B cell (primary cell): ENCODE measurements around the gene ANKRD28. TPM values are rescaled to one million over a fixed set of nuclear protein-coding genes. Genes with fewer than 3 reads are reported as not detected.

Source experiments
- ATAC-seq: fragments of 200-7000 bp; cut with Tn5 transposase; one replicate; pipeline ENCODE4 v1.10.0; 2021; ENCODE audit warnings: low read depth, mild to moderate bottlenecking, moderate number of reproducible peaks, moderate library complexity
- CTCF ChIA-PET: fragments of 350-600 bp; sonication (Branson Sonifier 250); formaldehyde crosslinking; loops from one replicate; lab custom pipeline; 2021; ENCODE audit warnings: antibody characterized with exemption, inconsistent platforms; lab: Charles Lee
- POLR2A ChIA-PET: fragments of 350-600 bp; sonication (Branson Sonifier 250); formaldehyde crosslinking; loops from one replicate; lab custom pipeline; 2021; ENCODE audit warnings: antibody characterized with exemption; lab: Charles Lee
- DNase-seq: peaks from one replicate; pipeline ENCODE4 v3.0.0; 2013
- H2AFZ ChIP-seq: 2 replicates; pipeline ENCODE4 v1.6.1; 2012; ENCODE audit warnings: mild to moderate bottlenecking, low read depth, low read length; ENCODE audit not compliant: insufficient read depth, poor library complexity, severe bottlenecking
- H3K27ac ChIP-seq, 2 donors: 1 replicate in 1 of 2; 2 replicates in 1 of 2; pipeline ENCODE4 v1.5.1; 2012 to 2013; ENCODE audit warnings: low read length in 2 of 2, mild to moderate bottlenecking in 2 of 2, moderate library complexity in 1 of 2
- H3K27me3 ChIP-seq, 4 experiments: fragments of 200-600 bp in 1 of 4; sonication (generic) in 1 of 4; replicated peaks in 1 of 4; 1 replicate in 2 of 4; 2 replicates in 2 of 4; pipeline versions ENCODE4 v1.6.1 to v1.7.0; 2013 to 2016; ENCODE audit warnings: low read length in 3 of 4, mild to moderate bottlenecking in 2 of 4, mixed read lengths in 1 of 4, moderate library complexity in 1 of 4; ENCODE audit not compliant: insufficient read depth in 4 of 4, control insufficient read depth in 3 of 4; ENCODE audit errors: control extremely low read depth in 1 of 4
- H3K36me3 ChIP-seq, 2 experiments: replicated peaks in 1 of 2; 1 replicate in 1 of 2; 2 replicates in 1 of 2; pipeline versions ENCODE4 v1.6.1 to v1.7.1; 2013; ENCODE audit warnings: low read length in 1 of 2; ENCODE audit not compliant: insufficient read depth in 2 of 2, control insufficient read depth in 1 of 2; ENCODE audit errors: control extremely low read depth in 1 of 2, extremely low read depth in 1 of 2
- H3K4me1 ChIP-seq, 2 donors: fragments of 200-600 bp in 1 of 2; sonication (generic) in 1 of 2; 1 replicate in 1 of 2; 2 replicates in 1 of 2; pipeline versions ENCODE4 v1.5.1 to v1.6.1; 2013 to 2017; ENCODE audit warnings: low read length in 2 of 2; ENCODE audit not compliant: control insufficient read depth in 2 of 2, insufficient read depth in 2 of 2
- H3K4me2 ChIP-seq: replicated peaks from 2 replicates; pipeline ENCODE3; 2012; ENCODE audit warnings: mild to moderate bottlenecking, low read depth, low read length; ENCODE audit not compliant: poor library complexity, severe bottlenecking
- H3K4me3 ChIP-seq, 5 experiments: fragments of 200-600 bp in 1 of 5; sonication (generic) in 1 of 5; 1 replicate in 3 of 5; 2 replicates in 2 of 5; pipeline versions ENCODE4 v1.5.1 to v1.7.0; 2011 to 2016; ENCODE audit warnings: low read length in 4 of 5, mild to moderate bottlenecking in 4 of 5, low read depth in 2 of 5, control low read depth in 1 of 5, moderate library complexity in 1 of 5; ENCODE audit not compliant: insufficient read depth in 1 of 5; ENCODE audit errors: control extremely low read depth in 1 of 5, extremely low read depth in 1 of 5
- H3K79me2 ChIP-seq: fragments of 200-600 bp; sonication (generic); one replicate; pipeline ENCODE4 v1.6.0; 2016; ENCODE audit warnings: low read length; ENCODE audit not compliant: control insufficient read depth, insufficient read depth
- H3K9ac ChIP-seq: fragments of 200-600 bp; sonication (generic); 2 replicates; pipeline ENCODE4 v1.6.1; 2017; ENCODE audit warnings: mild to moderate bottlenecking, low read length, moderate library complexity
- H3K9me3 ChIP-seq, 3 donors: one replicate each; pipeline versions ENCODE4 v1.6.1 to v1.7.1; 2013; ENCODE audit warnings: low read length in 2 of 3; ENCODE audit not compliant: control insufficient read depth in 2 of 3, insufficient read depth in 1 of 3; ENCODE audit errors: control extremely low read depth in 1 of 3
- H4K20me1 ChIP-seq: 2 replicates; pipeline ENCODE4 v1.6.0; 2012; ENCODE audit warnings: mild to moderate bottlenecking, low read length; ENCODE audit not compliant: insufficient read depth, control insufficient read depth, poor library complexity, severe bottlenecking
- H3K27ac Mint-ChIP-seq: one replicate; pipeline ENCODE4 v1.8.0; 2021; ENCODE audit warnings: mixed read lengths
- H3K27me3 Mint-ChIP-seq: one replicate; pipeline ENCODE4 v1.8.0; 2021; ENCODE audit warnings: mixed read lengths
- H3K4me1 Mint-ChIP-seq: one replicate; pipeline ENCODE4 v1.8.0; 2021; ENCODE audit warnings: mixed read lengths
- H3K4me3 Mint-ChIP-seq: one replicate; pipeline ENCODE4 v1.8.0; 2021; ENCODE audit warnings: mixed read lengths
- H3K9me3 Mint-ChIP-seq: one replicate; pipeline ENCODE4 v1.8.0; 2022; ENCODE audit warnings: mixed read lengths; ENCODE audit not compliant: insufficient read depth
- CTCF ChIP-seq: fragments of 200-600 bp; IDR thresholded peaks from one replicate; pipeline ENCODE4 v1.8.0; 2022; ENCODE audit warnings: antibody characterized with exemption, mild to moderate bottlenecking
- EZH2 ChIP-seq: IDR thresholded peaks from 2 replicates; pipeline ENCODE4 v1.6.1; 2012; ENCODE audit warnings: borderline replicate concordance, low read depth, mild to moderate bottlenecking, moderate library complexity, low read length; ENCODE audit not compliant: insufficient read depth, poor library complexity, severe bottlenecking
- WGBS: methylation state at CpG from one replicate; pipeline ENCODE4 v1.1.5; 2013; ENCODE audit warnings: missing lambda C conversion rate; ENCODE audit not compliant: insufficient coverage; 5-methylcytosine and 5-hydroxymethylcytosine counted together
- intact Hi-C: fragments of 100-400 bp; cut with micrococcal nuclease; formaldehyde crosslinking; loops from one replicate; pipeline ENCODE4 v1.10.0; 2022
- polyA plus RNA-seq: library from polyadenylated mRNA; depleted of rRNA; stranded (reverse); fragments of >200 nt; gene quantifications from 2 replicates; pipeline ENCODE4 v1.2.3, GENCODE V29; 2012
- total RNA-seq, 2 donors: library from RNA; stranded (reverse); fragments of 120-200 nt in 1 of 2; gene quantifications; 1 replicate in 1 of 2; 2 replicates in 1 of 2; pipeline versions ENCODE4 v1.2.3 to v1.2.4, GENCODE V29; 2013 to 2022

Gene ANKRD28
- total and polyA plus RNA-seq, 2 donors (not counting 1 experiment from before 2014, with no cell fraction given), result 20.7 to 37.4 TPM

- Mint-ChIP-seq H3K4me3 (no peak overlapping the region), H3K9me3 (no peaks in the 10 kb centered on the region), H3K27me3 (no peaks in the 10 kb centered on the region), H3K27ac (no peak overlapping the region), H3K4me1 (peaks cover 5% of the 10 kb centered on the region)
- H2AFZ ChIP-seq, result no peak overlapping the region
- CTCF ChIA-PET, result no interaction called here
- peaks cover 0 to 2% of the 10 kb centered on the region in 2 experiments for H3K36me3 ChIP-seq
- H3K27ac ChIP-seq, result no peak overlapping the region
- H3K4me2 ChIP-seq, result no peak overlapping the region
- intact Hi-C loops, result no loop called here
- H3K9ac ChIP-seq, result no peak overlapping the region
- no peak for TF ChIP-seq EZH2
- no peak for DNase-seq
- no peak overlapping the region for H3K4me3 ChIP-seq
- peaks cover 8% of the 10 kb centered on the region for H4K20me1 ChIP-seq
- no peaks in the 10 kb centered on the region for H3K9me3 ChIP-seq
- H3K4me1 ChIP-seq, result no peaks in the 10 kb centered on the region
- H3K27me3 ChIP-seq, result no peaks in the 10 kb centered on the region
- ATAC-seq, result no peak
- POLR2A ChIA-PET, result no interaction called here
- H3K79me2 ChIP-seq, result peaks cover 16% of the 10 kb centered on the region
Observed at GRCh38 chr3:15781131-15781530, 16.6 kb downstream of the ANKRD28 start.

GRCh38 chr3:15779111-15779510 lies 18.7 kb downstream of the ANKRD28 start:
- Mint-ChIP-seq H3K9me3 (no peaks in the 10 kb centered on the region), H3K27ac (no peak overlapping the region), H3K4me1 (peaks cover 12% of the 10 kb centered on the region), H3K27me3 (no peaks in the 10 kb centered on the region), H3K4me3 (no peak overlapping the region)
- Histone ChIP-seq H3K27me3 (no peaks in the 10 kb centered on the region), H3K79me2 (peaks cover 10% of the 10 kb centered on the region), H2AFZ (no peak overlapping the region), H3K4me2 (no peak overlapping the region), H3K36me3 (peaks cover 0 to 2% of the 10 kb centered on the region in 2 experiments), H3K9ac (no peak overlapping the region), H4K20me1 (peaks cover 8% of the 10 kb centered on the region), H3K9me3 (no peaks in the 10 kb centered on the region), H3K4me1 (no peaks in the 10 kb centered on the region), H3K27ac (no peak overlapping the region), H3K4me3 (no peak overlapping the region)
- CTCF ChIA-PET, result no interaction called here
- DNase-seq, result no peak
- POLR2A ChIA-PET, result no interaction called here
- intact Hi-C loops, result loop anchor here (5.0 kb wide), 1 partner anchor 33 kb away; no protein-coding TSS in a partner anchor
- TF ChIP-seq EZH2, result no peak
- TF ChIP-seq CTCF, result no peak
- no peak for ATAC-seq
- WGBS, result no CpG with 5 or more reads among the region's 1 CpG
